Measurements from ENCODE around the gene ABLIM1. TPM values are rescaled to one million over a fixed set of nuclear protein-coding genes. Genes with fewer than 3 reads are reported as not detected.
A peak's percentile ranks its signal among the peaks of the same experiment; 100 is the strongest.

The ABLIM1 gene
- total and polyA plus RNA-seq, 3 donors from 2014 or later: 90.0 to 137 (median 128) TPM

- TF ChIP-seq, protein P1, sequence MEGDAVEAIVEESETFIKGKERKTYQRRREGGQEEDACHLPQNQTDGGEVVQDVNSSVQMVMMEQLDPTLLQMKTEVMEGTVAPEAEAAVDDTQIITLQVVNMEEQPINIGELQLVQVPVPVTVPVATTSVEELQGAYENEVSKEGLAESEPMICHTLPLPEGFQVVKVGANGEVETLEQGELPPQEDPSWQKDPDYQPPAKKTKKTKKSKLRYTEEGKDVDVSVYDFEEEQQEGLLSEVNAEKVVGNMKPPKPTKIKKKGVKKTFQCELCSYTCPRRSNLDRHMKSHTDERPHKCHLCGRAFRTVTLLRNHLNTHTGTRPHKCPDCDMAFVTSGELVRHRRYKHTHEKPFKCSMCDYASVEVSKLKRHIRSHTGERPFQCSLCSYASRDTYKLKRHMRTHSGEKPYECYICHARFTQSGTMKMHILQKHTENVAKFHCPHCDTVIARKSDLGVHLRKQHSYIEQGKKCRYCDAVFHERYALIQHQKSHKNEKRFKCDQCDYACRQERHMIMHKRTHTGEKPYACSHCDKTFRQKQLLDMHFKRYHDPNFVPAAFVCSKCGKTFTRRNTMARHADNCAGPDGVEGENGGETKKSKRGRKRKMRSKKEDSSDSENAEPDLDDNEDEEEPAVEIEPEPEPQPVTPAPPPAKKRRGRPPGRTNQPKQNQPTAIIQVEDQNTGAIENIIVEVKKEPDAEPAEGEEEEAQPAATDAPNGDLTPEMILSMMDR (IDR thresholded peaks at IDR 0.05): no peak
- TF ChIP-seq POLR2A (IDR thresholded peaks at IDR 0.05): no peak
- 93 to 95% methylated on average over 3 of the region's 3 CpGs for WGBS, 2 donors
- Histone ChIP-seq H3K4me3 (no peak overlapping the region), H3K4me1 (peaks cover 13% of the 10 kb centered on the region), H3K27me3 (no peaks in the 10 kb centered on the region), H3K36me3 (ENCODE audit: low read depth, missing control alignments) (no peaks in the 10 kb centered on the region), H3K9me3 (no peaks in the 10 kb centered on the region), H3K27ac (no peak overlapping the region)
- no peak for DNase-seq
- intact Hi-C loops (cut with DNase I; ENCODE audit: low total_unique reads): no loop called here
Measured at GRCh38 chr10:114628106-114628505, 30.0 kb downstream of the ABLIM1 start.

DNA sequence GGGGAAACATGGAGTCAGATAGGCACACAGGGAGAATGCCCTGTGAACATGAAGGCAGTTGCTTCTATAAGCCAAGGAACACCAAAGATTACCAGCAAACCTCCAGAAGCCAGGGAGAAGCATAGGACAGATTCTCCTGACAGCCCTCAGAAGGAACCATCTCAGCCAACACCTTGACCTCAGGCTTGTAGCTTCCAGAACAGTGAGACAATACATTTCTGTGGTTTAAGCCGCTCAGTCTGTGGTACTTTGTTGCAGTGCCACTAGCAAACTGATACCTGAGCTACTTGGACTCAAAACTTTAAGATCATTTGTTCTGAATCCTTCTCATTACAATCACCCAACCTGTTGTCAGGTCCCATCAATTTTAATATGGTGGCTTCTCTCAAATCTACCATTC is 31.2 kb downstream of the ABLIM1 start:
- Histone ChIP-seq H3K9me3 (no peaks in the 10 kb centered on the region), H3K4me3 (no peak overlapping the region), H3K4me1 (peaks cover 6% of the 10 kb centered on the region), H3K36me3 (ENCODE audit: low read depth, missing control alignments) (no peaks in the 10 kb centered on the region), H3K27ac (no peak overlapping the region), H3K27me3 (no peaks in the 10 kb centered on the region)
- no peak for DNase-seq
- 78 to 91% methylated on average over 1 of the region's 1 CpG for WGBS, 2 donors
- intact Hi-C loops (cut with DNase I; ENCODE audit: low total_unique reads): no loop called here
- TF ChIP-seq POLR2A (IDR thresholded peaks at IDR 0.05): no peak
- TF ChIP-seq, protein P1 (IDR thresholded peaks at IDR 0.05): no peak

DNA sequence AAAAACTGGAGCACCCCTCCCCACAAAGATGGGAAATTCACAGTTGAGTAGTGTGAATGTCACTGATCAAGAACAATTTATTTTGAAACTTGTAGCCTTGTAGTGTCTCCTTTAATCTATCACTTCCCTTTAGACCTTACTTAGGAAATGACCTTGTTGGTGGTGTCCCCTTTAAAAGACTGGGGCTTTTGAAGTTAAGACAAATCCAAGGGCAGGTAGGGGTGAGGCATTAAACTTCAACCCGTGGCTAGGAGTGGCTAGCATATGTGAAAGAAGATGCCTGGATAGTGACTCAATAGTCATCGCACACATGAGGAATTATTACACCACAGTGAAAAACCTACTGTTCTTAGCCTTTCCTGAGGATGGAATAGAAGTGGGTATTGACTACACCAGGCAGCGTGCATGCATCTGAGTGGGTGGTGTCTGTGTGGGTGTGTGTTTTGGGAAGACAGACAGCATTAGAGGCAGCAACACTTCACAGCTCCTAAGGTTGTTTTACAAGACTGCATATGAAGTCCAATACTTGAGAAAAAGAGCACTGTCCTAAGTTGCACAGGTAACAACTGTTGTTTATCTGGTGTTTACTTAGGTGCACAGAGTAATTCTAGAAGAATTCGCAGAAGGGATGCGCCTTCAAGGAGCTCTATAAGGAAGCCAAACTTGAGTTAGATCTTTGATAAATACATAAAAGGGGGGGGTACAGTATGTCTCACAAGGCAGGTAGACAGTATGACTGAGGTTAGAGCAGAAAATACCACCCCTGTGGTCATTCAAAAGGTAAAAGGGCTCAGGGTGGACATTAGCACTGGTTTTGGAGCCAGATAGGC is 32.9 kb downstream of the ABLIM1 start:
- no peaks in the 10 kb centered on the region for H3K36me3 ChIP-seq (ENCODE audit: low read depth, missing control alignments)
- intact Hi-C loops (cut with DNase I; ENCODE audit: low total_unique reads): no loop called here
- H3K9me3 ChIP-seq: no peaks in the 10 kb centered on the region
- 88 to 92% methylated on average over 5 of the region's 5 CpGs for WGBS, 2 donors
- H3K4me1 ChIP-seq: peaks cover 3% of the 10 kb centered on the region
- no peak overlapping the region for H3K4me3 ChIP-seq
- H3K27ac ChIP-seq: no peak overlapping the region
- TF ChIP-seq POLR2A (IDR thresholded peaks at IDR 0.05): no peak
- TF ChIP-seq, protein P1 (IDR thresholded peaks at IDR 0.05): no peak
- no peak for DNase-seq
- no peaks in the 10 kb centered on the region for H3K27me3 ChIP-seq

DNA sequence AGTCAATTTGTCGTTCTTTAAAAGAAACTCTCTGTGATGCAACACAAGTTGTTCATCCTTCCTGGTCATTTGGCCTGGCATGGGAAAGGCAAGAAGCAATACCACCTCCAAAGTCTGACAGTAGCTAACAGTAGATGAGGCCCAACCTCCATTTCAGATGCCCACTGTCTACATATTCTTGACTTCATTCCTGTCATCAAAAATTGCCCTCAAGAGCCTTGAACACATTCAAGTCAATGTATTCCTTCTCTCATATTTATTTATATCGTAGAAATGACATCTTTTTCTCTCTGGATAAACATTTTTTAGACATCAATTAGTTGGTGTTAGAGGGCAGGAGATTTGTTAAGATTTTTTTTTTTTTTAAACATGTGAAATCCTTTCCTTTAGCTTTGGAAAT is 33.7 kb downstream of the ABLIM1 start:
- DNase-seq: no peak
- H3K9me3 ChIP-seq: no peaks in the 10 kb centered on the region
- peaks cover 3% of the 10 kb centered on the region for H3K4me1 ChIP-seq
- no peak overlapping the region for H3K4me3 ChIP-seq
- peak overlapping the region in 1 of 2 donors; percentile 11 for H3K27ac ChIP-seq
- H3K36me3 ChIP-seq (ENCODE audit: low read depth, missing control alignments): no peaks in the 10 kb centered on the region
- H3K27me3 ChIP-seq: no peaks in the 10 kb centered on the region
- intact Hi-C loops (cut with DNase I; ENCODE audit: low total_unique reads): no loop called here
- TF ChIP-seq, protein P1 (IDR thresholded peaks at IDR 0.05): no peak
- WGBS, 2 donors: 83 to 93% methylated on average over 2 of the region's 2 CpGs

Data from testis (tissue), 3 donors.